NCI-H1930 (cell line): ENCODE data around the gene TYRO3.

Experiments used
- DNase-seq, 2 experiments: peaks; one replicate each; lab custom pipeline; 2025; lab: John Stamatoyannopoulos, UW

TYRO3 gene

DNA sequence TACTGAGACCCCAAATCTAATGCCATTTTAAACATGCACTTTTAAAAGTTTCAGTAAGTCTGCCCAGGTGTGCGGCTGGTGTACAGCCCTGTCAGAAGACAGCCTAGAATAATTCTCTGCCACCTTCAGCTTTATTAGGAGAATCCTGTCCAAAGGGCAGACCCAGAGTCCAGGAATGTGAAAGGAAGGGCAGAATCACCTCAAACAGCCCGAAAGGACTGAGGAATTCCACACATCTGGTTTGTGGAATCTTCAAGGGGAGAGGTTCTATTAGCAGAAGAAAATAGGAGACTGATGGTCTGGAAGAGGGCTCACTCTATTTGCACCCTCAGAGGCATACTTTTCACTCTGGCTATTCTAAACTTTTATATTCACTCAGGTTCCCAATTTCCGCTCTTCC is 46.6 kb downstream of the TYRO3 start:
- DNase-seq = no peak

- DNase-seq = no peak
Observed at GRCh38 chr15:41606997-41607396, 48.0 kb downstream of the TYRO3 start.

GRCh38 chr15:41609123-41609522 is 50.1 kb downstream of the TYRO3 start:
- DNase-seq = no peak

DNA sequence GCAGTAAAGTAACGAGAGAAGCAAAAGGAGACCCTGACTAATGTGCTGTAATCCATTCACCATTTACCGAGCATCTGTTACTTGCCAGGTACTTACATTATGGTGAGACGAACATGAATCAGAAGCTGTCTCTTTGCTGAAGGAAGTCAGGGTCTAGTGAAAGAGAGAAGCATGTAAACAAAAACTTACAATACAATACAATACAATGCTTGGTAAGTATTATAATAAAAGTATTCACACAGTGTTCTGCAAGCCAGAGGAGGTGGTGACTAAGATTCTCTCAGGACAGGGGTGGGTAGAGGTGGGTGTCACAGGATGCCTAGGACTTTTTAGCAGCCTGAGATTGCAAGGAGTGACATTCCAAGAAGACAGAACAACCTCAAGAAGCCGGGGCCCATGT is 51.0 kb downstream of the TYRO3 start:
- DNase-seq = no peak

DNA sequence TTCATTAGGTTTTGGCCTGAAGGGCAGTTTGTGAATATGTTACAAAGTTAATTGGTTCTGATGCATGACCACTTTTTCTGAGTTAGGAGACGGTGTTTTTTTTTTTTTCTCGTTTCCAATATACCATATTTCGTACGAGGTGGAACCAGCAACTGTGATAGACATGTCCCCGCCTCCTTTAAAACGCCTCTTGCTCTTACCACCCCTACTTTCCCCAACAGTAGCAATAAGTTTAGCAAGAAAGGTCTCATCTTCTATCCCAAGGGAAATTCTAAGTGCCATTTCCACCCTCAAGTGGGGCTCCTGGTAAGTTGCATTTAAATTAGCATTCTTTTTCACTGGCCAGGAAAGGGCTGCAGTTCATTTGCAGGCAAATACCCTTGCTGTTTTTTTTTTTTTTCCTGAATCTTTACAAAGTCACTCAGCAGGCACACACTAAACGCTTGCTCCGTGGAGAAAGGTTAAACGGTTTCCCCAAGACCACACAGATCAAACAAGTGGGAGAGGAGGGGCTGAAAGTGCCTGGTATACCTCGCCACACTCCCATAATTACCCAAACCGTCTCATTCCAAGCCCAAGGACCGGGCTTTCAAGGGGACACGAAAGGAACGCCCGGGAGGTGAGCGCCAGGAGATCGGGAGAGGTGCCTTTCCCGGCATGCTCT is 61.7 kb downstream of the TYRO3 start:
- DNase-seq = no peak

DNA sequence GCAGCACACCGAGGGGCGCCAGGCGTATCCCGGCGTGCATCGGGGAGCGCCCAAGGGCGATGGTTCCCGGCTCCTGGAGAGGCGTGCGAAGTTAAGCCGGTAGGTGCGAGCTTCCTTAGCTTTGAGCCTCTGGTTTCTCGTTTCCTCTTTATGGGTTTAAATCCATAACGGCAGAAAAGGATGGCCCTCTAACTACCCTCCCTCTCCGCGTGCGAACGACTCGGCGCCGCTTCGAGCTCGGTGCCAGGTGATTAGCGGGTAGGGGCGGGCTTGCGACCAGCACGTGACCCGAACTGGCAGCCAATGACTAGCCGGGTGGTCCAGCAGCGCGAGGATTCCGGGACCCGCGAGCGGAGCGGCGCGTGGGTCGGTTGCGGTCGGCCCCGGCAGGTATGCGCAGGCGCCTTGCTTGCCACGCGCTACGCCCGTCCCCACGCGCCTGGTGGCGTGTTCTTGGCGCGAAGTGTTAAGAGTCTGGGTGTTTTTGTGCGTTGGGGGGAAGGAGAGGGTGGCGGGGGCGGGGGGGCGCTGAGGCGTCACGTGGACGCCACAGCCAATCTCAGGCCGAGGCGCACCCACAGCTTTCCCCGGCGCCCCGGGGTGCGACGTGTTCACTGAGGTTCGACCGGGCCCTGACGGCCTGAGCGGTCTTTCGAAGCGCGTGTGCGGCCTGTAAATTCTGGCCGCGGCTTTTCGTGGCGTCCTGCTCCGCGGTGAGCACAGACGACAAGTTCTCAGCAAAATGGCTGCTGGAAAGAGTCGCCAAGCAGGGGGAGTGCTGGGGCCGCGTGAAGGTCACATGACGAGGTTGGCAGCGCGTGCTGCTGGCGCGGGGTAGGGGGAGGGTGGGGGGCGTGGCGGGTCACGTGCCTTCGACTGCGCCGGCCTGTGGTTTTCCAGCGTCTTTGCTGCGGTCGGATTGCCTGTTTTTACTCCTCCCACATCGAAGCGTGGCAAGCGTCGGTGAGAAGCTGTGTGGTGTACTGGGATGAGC is 62.5 kb downstream of the TYRO3 start:
- DNase-seq = peak; percentile 82

GRCh38 chr15:41622901-41623300 is 63.9 kb downstream of the TYRO3 start:
- no peak for DNase-seq

DNA sequence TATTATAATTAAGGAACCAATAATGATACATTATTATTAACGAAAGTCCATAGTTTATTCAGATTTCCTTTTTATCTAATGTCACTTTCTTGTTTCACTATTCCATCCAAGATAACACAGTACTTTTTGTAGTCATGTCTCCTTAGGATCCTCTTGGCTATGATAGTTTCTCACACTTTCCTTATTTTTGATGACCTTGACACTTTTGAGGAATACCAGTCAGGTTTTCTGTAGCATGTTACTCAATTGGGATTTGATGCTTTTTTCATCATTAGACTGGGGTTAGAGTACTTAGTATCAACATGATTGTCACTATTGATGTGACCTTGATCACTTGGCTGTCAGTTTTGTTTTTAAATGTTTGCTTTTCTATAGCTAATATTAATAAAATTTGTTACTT is 68.2 kb downstream of the TYRO3 start:
- DNase-seq = no peak

DNA sequence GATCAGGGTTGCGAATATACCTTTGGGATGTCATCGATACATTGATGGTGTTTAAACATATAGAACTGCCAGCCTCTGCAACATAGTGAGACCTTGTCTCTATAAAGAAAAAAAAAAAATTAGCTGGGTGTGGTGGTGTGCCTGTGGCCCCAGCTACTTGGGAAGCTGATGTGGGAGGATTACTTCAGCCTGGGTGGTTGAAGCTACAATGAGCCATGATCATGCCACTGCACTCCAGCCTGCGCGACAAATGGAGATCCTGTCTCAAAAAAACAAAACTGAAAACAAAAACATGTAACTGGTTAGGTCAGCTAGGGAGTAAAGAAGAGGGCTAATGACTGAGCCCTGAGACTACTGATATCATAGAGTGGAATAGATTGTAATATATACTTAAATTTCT is 70.5 kb downstream of the TYRO3 start:
- DNase-seq = no peak

DNA sequence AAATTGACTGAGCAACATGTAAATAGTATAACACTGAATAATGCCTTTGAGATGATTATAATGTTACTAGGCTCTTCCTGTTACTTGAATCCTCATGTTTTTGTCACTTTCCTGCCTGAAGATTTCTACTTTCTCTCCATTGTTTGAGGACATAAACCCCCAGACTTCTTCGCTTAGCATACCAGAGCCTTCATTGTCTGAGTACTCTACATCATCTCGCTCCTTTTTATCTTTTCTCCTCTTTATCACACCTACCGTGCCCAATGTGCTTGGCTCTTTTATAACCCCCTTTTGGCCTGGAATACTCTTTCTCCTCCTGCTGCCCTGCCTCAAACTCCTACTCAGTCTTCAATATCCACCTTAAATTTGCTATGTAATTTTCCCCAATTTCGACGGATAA is 70.9 kb downstream of the TYRO3 start:
- DNase-seq = no peak

GRCh38 chr15:41630616-41631217 is 71.7 kb downstream of the TYRO3 start:
- no peak for DNase-seq

DNA sequence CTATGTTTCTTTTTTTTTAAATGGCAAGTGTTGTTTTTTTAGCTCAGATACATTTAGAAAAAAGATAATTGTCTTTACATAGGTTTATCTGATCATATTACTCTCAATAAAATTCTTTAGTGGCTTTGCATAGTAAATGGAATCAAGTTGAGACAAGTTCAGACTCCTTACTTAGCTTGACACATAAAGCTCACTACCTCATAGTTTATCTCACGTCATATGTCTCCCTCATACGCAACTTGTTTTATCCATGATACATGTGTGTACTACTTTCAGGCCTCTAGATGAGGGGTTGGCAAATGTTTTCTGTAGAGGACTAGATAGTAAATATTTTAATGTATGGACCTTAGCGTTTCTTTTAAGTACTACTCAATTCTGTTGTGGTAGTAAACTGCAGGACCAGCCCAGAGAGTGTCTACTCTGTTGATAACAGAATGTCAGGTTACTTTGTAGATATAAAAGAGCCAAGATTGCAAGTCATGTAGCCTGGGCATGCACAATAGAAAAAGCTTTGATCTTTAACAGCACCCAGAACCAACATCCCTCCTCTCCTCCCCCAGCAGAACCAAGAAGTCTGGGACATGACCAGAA is 73.0 kb downstream of the TYRO3 start:
- no peak for DNase-seq
